AG04449 (cell line): ENCODE data around the gene TMEM80.

Source experiments
- CTCF ChIA-PET: fragments of 350-600 bp; formaldehyde crosslinking; extraction: SDS; loops from one replicate; lab custom pipeline; 2021; ENCODE audit warnings: antibody characterized with exemption; lab: Yijun Ruan, JAX
- POLR2A ChIA-PET: fragments of 400-600, 350-600 bp; formaldehyde crosslinking; extraction: SDS; loops from one replicate; lab custom pipeline; 2020; ENCODE audit warnings: antibody characterized with exemption, inconsistent platforms; lab: Yijun Ruan, JAX
- DNase-seq: peaks from one replicate; pipeline ENCODE4 v3.0.0-alpha.2; 2010; ENCODE audit warnings: low read depth, low spot score
- H3K4me3 ChIP-seq: 2 replicates; pipeline ENCODE4 v1.5.1; 2011; ENCODE audit warnings: low read depth, mild to moderate bottlenecking, control low read depth, low read length
- TF ChIP-seq, protein P1 (sequence below): IDR thresholded peaks from one replicate; pipeline ENCODE4 v1.5.1; 2011; ENCODE audit warnings: mild to moderate bottlenecking, moderate library complexity, low read length, control low read depth, inconsistent platforms; ENCODE audit not compliant: insufficient read depth; ENCODE audit errors: missing control alignments

TMEM80 gene

DNA sequence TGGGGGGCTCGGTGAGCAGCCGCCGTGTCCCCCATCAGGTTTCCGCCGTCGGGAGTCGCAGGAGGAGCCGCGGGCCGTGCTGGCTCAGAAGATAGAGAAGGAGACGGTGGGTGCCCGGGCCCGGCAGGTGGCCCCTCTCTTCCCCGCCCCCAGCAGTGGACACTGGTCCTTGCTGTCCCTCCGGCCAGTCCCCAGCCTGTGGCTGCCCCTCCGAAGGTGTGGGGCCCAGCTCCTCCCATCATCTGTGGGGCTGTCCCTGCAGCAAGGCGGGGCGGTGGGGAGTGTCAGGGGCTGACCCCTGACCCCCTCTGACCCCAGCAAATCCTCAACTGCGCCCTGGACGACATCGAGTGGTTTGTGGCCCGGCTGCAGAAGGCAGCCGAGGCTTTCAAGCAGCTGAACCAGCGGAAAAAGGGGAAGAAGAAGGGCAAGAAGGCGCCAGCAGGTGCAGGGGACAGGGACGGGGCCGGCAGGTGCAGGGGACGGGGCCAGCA, 25.7 kb downstream of the TMEM80 start:
- TF ChIP-seq, protein P1, sequence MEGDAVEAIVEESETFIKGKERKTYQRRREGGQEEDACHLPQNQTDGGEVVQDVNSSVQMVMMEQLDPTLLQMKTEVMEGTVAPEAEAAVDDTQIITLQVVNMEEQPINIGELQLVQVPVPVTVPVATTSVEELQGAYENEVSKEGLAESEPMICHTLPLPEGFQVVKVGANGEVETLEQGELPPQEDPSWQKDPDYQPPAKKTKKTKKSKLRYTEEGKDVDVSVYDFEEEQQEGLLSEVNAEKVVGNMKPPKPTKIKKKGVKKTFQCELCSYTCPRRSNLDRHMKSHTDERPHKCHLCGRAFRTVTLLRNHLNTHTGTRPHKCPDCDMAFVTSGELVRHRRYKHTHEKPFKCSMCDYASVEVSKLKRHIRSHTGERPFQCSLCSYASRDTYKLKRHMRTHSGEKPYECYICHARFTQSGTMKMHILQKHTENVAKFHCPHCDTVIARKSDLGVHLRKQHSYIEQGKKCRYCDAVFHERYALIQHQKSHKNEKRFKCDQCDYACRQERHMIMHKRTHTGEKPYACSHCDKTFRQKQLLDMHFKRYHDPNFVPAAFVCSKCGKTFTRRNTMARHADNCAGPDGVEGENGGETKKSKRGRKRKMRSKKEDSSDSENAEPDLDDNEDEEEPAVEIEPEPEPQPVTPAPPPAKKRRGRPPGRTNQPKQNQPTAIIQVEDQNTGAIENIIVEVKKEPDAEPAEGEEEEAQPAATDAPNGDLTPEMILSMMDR: no peak
- CTCF ChIA-PET: interaction anchor here (1.0 to 10.2 kb wide), 8 partner anchors 7 to 167 kb away, joined by 3 to 198 read pairs (median 5); partner anchors contain the start of genes DEAF1, EPS8L2 and TMEM80
- no peak overlapping the region for H3K4me3 ChIP-seq
- DNase-seq: no peak
- POLR2A ChIA-PET: interaction anchor here (1.4 to 1.8 kb wide), 2 partner anchors 15 to 158 kb away, joined by 3 to 7 read pairs; partner anchors contain the start of gene EPS8L2

DNA sequence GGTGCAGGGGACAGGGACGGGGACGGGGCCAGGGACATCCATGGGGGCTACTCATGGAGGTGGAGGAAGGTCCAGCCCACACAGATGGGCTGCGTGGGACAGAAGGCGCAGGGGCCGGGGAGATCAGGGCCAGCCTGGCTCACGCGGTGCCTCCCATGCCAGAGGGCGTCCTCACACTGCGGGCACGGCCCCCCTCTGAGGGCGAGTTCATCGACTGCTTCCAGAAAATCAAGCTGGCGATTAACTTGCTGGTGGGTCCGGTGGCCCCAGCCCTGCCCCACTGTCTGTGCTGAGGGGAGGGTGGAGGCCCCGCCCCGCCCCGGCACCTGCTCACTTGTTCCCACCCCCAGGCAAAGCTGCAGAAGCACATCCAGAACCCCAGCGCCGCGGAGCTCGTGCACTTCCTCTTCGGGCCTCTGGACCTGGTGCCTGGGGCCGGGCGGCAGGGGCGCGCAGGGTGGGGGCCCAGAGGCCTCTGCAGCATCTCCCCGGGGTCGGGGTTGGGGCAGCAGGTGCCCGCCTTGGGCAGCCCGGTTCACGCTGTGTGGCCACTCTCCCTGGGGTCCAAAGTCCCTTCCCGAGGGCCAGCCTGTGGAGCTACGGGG, 26.2 kb downstream of the TMEM80 start:
- POLR2A ChIA-PET: interaction anchor here (1.4 to 1.8 kb wide), 2 partner anchors 15 to 158 kb away, joined by 3 to 7 read pairs; partner anchors contain the start of gene EPS8L2
- CTCF ChIA-PET: interaction anchor here (1.0 to 10.2 kb wide), 9 partner anchors 11 to 167 kb away, joined by 3 to 198 read pairs (median 11); partner anchors contain the start of genes DEAF1, EPS8L2 and TMEM80
- H3K4me3 ChIP-seq: no peak overlapping the region
- TF ChIP-seq, protein P1: no peak
- no peak for DNase-seq

GRCh38 chr11:722346-722811, 26.8 kb downstream of the TMEM80 start:
- TF ChIP-seq, protein P1: no peak
- no peak for DNase-seq
- ChIA-PET POLR2A (interaction anchor here (0.6 to 1.4 kb wide), 2 partner anchors 159 to 216 kb away, joined by 3 read pairs; no protein-coding TSS in a partner anchor), CTCF (interaction anchor here (1.0 to 10.2 kb wide), 12 partner anchors 11 to 168 kb away, joined by 3 to 198 read pairs (median 6); partner anchors contain the start of genes DEAF1, EPS8L2, LMNTD2 and TMEM80)
- no peak overlapping the region for H3K4me3 ChIP-seq

DNA sequence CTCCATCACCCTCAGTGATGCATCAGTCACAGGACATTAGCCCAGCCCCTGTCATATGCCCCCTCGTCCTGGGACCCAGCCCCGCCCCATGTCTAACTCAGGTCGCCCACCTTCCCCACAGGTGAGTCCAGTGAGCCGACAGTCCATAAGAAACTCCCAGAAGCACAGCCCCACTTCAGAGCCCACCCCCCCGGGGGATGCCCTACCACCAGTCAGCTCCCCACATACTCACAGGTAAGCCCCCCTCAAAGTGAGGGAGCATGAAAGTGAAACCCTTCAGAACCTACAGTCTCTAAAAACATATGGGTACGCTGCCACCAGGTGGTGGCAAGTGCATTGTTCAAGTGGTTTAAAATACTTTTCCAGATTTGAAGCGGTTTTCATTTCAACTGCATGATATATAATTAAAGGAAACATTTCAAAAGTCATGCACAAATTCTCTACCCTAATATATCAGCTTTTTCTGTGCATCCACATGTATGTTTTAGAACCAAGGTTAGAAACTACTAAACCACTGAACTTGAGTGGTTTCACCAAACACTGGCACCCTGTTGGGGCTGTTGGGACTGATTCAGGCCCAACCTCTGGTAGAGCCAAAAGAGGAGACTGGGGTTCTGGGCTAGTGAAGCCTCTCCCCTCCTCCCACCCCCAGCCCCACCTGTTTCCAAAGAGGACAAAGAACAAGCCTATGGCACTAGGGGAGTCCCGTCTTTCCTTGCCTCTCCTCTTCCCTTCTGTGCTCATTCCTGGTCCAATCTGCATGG, 27.7 kb downstream of the TMEM80 start:
- TF ChIP-seq, protein P1: peak; percentile 42
- ChIA-PET POLR2A (no interaction called here), CTCF (interaction anchor here (0.6 to 10.2 kb wide), 23 partner anchors 8 to 187 kb away, joined by 3 to 198 read pairs (median 5); partner anchors contain the start of genes DEAF1, EPS8L2, LMNTD2 and TMEM80)
- H3K4me3 ChIP-seq: no peak overlapping the region
- DNase-seq: no peak

GRCh38 chr11:724049-724777, 28.6 kb downstream of the TMEM80 start:
- TF ChIP-seq, protein P1: no peak
- H3K4me3 ChIP-seq: no peak overlapping the region
- POLR2A ChIA-PET: interaction anchor here (0.6 kb wide), 1 partner anchor 144 kb away, joined by 4 read pairs; no protein-coding TSS in a partner anchor
- no peak for DNase-seq
- CTCF ChIA-PET: interaction anchor here (0.5 to 10.2 kb wide), 18 partner anchors 9 to 188 kb away, joined by 3 to 198 read pairs (median 6); partner anchors contain the start of genes DEAF1, EPS8L2, LMNTD2 and TMEM80
